RWPE2 (cell line): ENCODE measurements around the gene SEMA3F.

ENCODE experiments used
- ATAC-seq: fragments of 200-7000 bp; cut with Tn5 transposase; 3 replicates; pipeline ENCODE4 v1.9.1; 2021; ENCODE audit warnings: low read depth
- DNase-seq: peaks from one replicate; pipeline ENCODE4 v3.0.0-alpha.2; 2020; ENCODE audit warnings: low spot score
- H3K27ac ChIP-seq: fragments of 450-650 bp; 2 replicates; pipeline ENCODE4 v1.5.1; 2017; ENCODE audit warnings: mild to moderate bottlenecking; ENCODE audit not compliant: poor library complexity, severe bottlenecking
- H3K27me3 ChIP-seq: fragments of 250-450 bp; sonication (Bioruptor Pico); 2 replicates; pipeline ENCODE4 v1.5.1; 2021; ENCODE audit warnings: mild to moderate bottlenecking, moderate library complexity; ENCODE audit not compliant: insufficient read depth, poor library complexity, severe bottlenecking
- H3K36me3 ChIP-seq: fragments of 250-450 bp; sonication (Bioruptor Pico); 2 replicates; pipeline ENCODE4 v1.5.1; 2020; ENCODE audit warnings: low read depth, mild to moderate bottlenecking, moderate library complexity
- H3K4me1 ChIP-seq: fragments of 250-450 bp; sonication (Bioruptor Pico); 2 replicates; pipeline ENCODE4 v1.5.1; 2021; ENCODE audit warnings: mild to moderate bottlenecking, moderate library complexity; ENCODE audit not compliant: insufficient read depth, poor library complexity, severe bottlenecking
- H3K4me3 ChIP-seq: fragments of 250-450 bp; sonication (Bioruptor Pico); 2 replicates; pipeline ENCODE4 v1.5.1; 2021; ENCODE audit warnings: mild to moderate bottlenecking, moderate library complexity; ENCODE audit not compliant: severe bottlenecking
- H3K9me3 ChIP-seq: fragments of 250-450 bp; sonication (Bioruptor Pico); 2 replicates; pipeline ENCODE4 v1.5.1; 2021; ENCODE audit warnings: mild to moderate bottlenecking, moderate library complexity; ENCODE audit not compliant: severe bottlenecking
- CTCF ChIP-seq: fragments of 450-650 bp; IDR thresholded peaks from one replicate; pipeline ENCODE4 v1.5.1; 2017; ENCODE audit warnings: mild to moderate bottlenecking, moderate library complexity; ENCODE audit not compliant: poor library complexity, severe bottlenecking

Gene SEMA3F

GRCh38 chr3:50119786-50120185 lies 35.3 kb upstream of the SEMA3F start:
- ATAC-seq (no peak), DNase-seq (no peak)
- Histone ChIP-seq H3K27me3 (no peaks in the 10 kb centered on the region), H3K4me1 (peaks cover 12% of the 10 kb centered on the region), H3K27ac (no peak overlapping the region), H3K9me3 (no peaks in the 10 kb centered on the region), H3K36me3 (peaks cover 43% of the 10 kb centered on the region), H3K4me3 (no peak overlapping the region)
- TF ChIP-seq CTCF: no peak

- no peak for DNase-seq
Measured at GRCh38 chr3:50120364-50121071, 34.6 kb upstream of the SEMA3F start.

GRCh38 chr3:50121072-50122032 lies 33.8 kb upstream of the SEMA3F start:
- no peaks in the 10 kb centered on the region for H3K27me3 ChIP-seq
- DNase-seq (no peak), ATAC-seq (peak; percentile 82)
- no peak overlapping the region for H3K4me3 ChIP-seq
- H3K36me3 ChIP-seq: peaks cover 28% of the 10 kb centered on the region
- H3K9me3 ChIP-seq: no peaks in the 10 kb centered on the region
- H3K4me1 ChIP-seq: peaks cover 14% of the 10 kb centered on the region
- H3K27ac ChIP-seq: no peak overlapping the region
- peak; percentile 82 for TF ChIP-seq CTCF

More at GRCh38 chr3:50120364-50121071, 34.6 kb upstream of the SEMA3F start:
- TF ChIP-seq CTCF: no peak
- Histone ChIP-seq H3K36me3 (peaks cover 36% of the 10 kb centered on the region), H3K9me3 (no peaks in the 10 kb centered on the region), H3K27ac (no peak overlapping the region), H3K4me3 (no peak overlapping the region), H3K27me3 (no peaks in the 10 kb centered on the region), H3K4me1 (peaks cover 14% of the 10 kb centered on the region)
- no peak for ATAC-seq

GRCh38 chr3:50122071-50122470 lies 33.1 kb upstream of the SEMA3F start:
- Histone ChIP-seq H3K9me3 (no peaks in the 10 kb centered on the region), H3K4me3 (no peak overlapping the region), H3K36me3 (peaks cover 20% of the 10 kb centered on the region), H3K4me1 (peaks cover 14% of the 10 kb centered on the region), H3K27ac (no peak overlapping the region), H3K27me3 (no peaks in the 10 kb centered on the region)
- ATAC-seq (peak; percentile 8), DNase-seq (no peak)
- TF ChIP-seq CTCF: peak; percentile 16
